H9 (cell line): ENCODE results near the gene PYROXD2. TPM values are rescaled to one million over a fixed set of nuclear protein-coding genes. Genes with fewer than 3 reads are reported as not detected.

ENCODE experiments used
- DNase-seq: peaks from one replicate; pipeline ENCODE4 v3.0.0-alpha.2; 2017
- H2AFZ ChIP-seq: one replicate; pipeline ENCODE4 v1.6.1; 2013; ENCODE audit warnings: mild to moderate bottlenecking, low read length, control low read depth, moderate library complexity
- H2AK5ac ChIP-seq: 2 replicates; pipeline ENCODE4 v1.6.1; 2013; ENCODE audit warnings: low read length, control low read depth, mixed read lengths; ENCODE audit not compliant: insufficient read length
- H2BK120ac ChIP-seq: one replicate; pipeline ENCODE4 v1.6.1; 2013; ENCODE audit warnings: low read depth, mild to moderate bottlenecking, low read length, control low read depth, inconsistent platforms; ENCODE audit not compliant: poor library complexity, severe bottlenecking
- H2BK12ac ChIP-seq: 2 replicates; pipeline ENCODE4 v1.6.1; 2013; ENCODE audit warnings: low read length, control low read depth, mixed read lengths, low read depth; ENCODE audit not compliant: insufficient read length
- H2BK15ac ChIP-seq: 2 replicates; pipeline ENCODE4 v1.6.1; 2013; ENCODE audit warnings: low read depth, low read length, control low read depth
- H2BK20ac ChIP-seq: one replicate; pipeline ENCODE4 v1.6.1; 2013; ENCODE audit warnings: low read depth, mild to moderate bottlenecking, low read length, control low read depth, inconsistent platforms; ENCODE audit not compliant: poor library complexity, severe bottlenecking
- H2BK5ac ChIP-seq: 2 replicates; pipeline ENCODE4 v1.6.1; 2013; ENCODE audit warnings: low read length, control low read depth, mixed read lengths; ENCODE audit not compliant: insufficient read length
- H3K14ac ChIP-seq: 2 replicates; pipeline ENCODE4 v1.6.1; 2013; ENCODE audit warnings: low read length, control low read depth; ENCODE audit not compliant: insufficient read depth
- H3K18ac ChIP-seq: 2 replicates; pipeline ENCODE4 v1.6.1; 2013; ENCODE audit warnings: low read depth, mild to moderate bottlenecking, mixed read lengths, low read length, control low read depth; ENCODE audit not compliant: insufficient read length
- H3K23ac ChIP-seq: 2 replicates; pipeline ENCODE4 v1.6.1; 2013; ENCODE audit warnings: low read length, control low read depth, mixed read lengths, low read depth; ENCODE audit not compliant: insufficient read length
- H3K23me2 ChIP-seq: 2 replicates; pipeline ENCODE4 v1.6.1; 2013; ENCODE audit warnings: low read depth, mild to moderate bottlenecking, mixed read lengths, low read length, control low read depth; ENCODE audit not compliant: insufficient read length, poor library complexity, severe bottlenecking
- H3K27ac ChIP-seq: 2 replicates; pipeline ENCODE4 v1.5.1; 2013; ENCODE audit warnings: low read length, control low read depth, mixed read lengths, low read depth; ENCODE audit not compliant: insufficient read length
- H3K27me3 ChIP-seq: 2 replicates; pipeline ENCODE4 v1.6.1; 2013; ENCODE audit warnings: low read length, control low read depth, inconsistent platforms; ENCODE audit not compliant: insufficient read depth
- H3K4ac ChIP-seq: 2 replicates; pipeline ENCODE4 v1.6.1; 2013; ENCODE audit warnings: low read depth, mild to moderate bottlenecking, control low read depth, inconsistent platforms, low read length, moderate library complexity
- H3K4me1 ChIP-seq: 2 replicates; pipeline ENCODE4 v1.6.1; 2013; ENCODE audit warnings: low read length, control low read depth, inconsistent platforms; ENCODE audit not compliant: insufficient read depth
- H3K4me2 ChIP-seq: 2 replicates; pipeline ENCODE4 v1.6.1; 2013; ENCODE audit warnings: low read length, control low read depth, mixed read lengths; ENCODE audit not compliant: insufficient read length, insufficient read depth
- H3K56ac ChIP-seq: 2 replicates; pipeline ENCODE4 v1.6.1; 2013; ENCODE audit warnings: low read depth, mild to moderate bottlenecking, mixed read lengths, low read length, control low read depth; ENCODE audit not compliant: insufficient read length
- H3K79me1 ChIP-seq: 2 replicates; pipeline ENCODE4 v1.6.1; 2013; ENCODE audit warnings: low read depth, mild to moderate bottlenecking, moderate library complexity, low read length, control low read depth, inconsistent platforms; ENCODE audit not compliant: insufficient read depth, poor library complexity, severe bottlenecking
- H3K79me2 ChIP-seq: 2 replicates; pipeline ENCODE4 v1.6.1; 2013; ENCODE audit warnings: low read length, control low read depth, inconsistent platforms; ENCODE audit not compliant: insufficient read depth
- H3K9ac ChIP-seq: 2 replicates; pipeline ENCODE4 v1.6.1; 2013; ENCODE audit warnings: low read length, control low read depth, mixed read lengths; ENCODE audit not compliant: insufficient read length; ENCODE audit errors: extremely low read depth
- H3K9me3 ChIP-seq: one replicate; pipeline ENCODE4 v1.6.1; 2013; ENCODE audit warnings: low read depth, low read length, inconsistent platforms; ENCODE audit not compliant: control insufficient read depth
- H3T11ph ChIP-seq: one replicate; pipeline ENCODE4 v1.6.1; 2013; ENCODE audit warnings: mild to moderate bottlenecking, low read length, control low read depth, inconsistent platforms
- H4K20me1 ChIP-seq: one replicate; pipeline ENCODE4 v1.6.1; 2013; ENCODE audit not compliant: control insufficient read depth, insufficient read length, insufficient read depth
- H4K5ac ChIP-seq: 2 replicates; pipeline ENCODE4 v1.6.1; 2013; ENCODE audit warnings: low read depth, mild to moderate bottlenecking, mixed read lengths, low read length, control low read depth; ENCODE audit not compliant: insufficient read length
- H4K8ac ChIP-seq: replicated peaks from 2 replicates; pipeline ENCODE4 v1.6.1; 2013; ENCODE audit warnings: low read length, control low read depth, mixed read lengths, low read depth; ENCODE audit not compliant: insufficient read length
- H4K91ac ChIP-seq: 2 replicates; pipeline ENCODE4 v1.6.1; 2013; ENCODE audit warnings: low read depth, mild to moderate bottlenecking, moderate library complexity, mixed read lengths, low read length, control low read depth; ENCODE audit not compliant: insufficient read length
- H3K27ac Mint-ChIP-seq, 3 experiments: 2 replicates in 2 of 3; 3 replicates in 1 of 3; pipeline ENCODE4 v1.8.0; 2020 to 2021; ENCODE audit warnings: mixed read lengths in 3 of 3, mild to moderate bottlenecking in 1 of 3, moderate library complexity in 1 of 3
- H3K27me3 Mint-ChIP-seq: 2 replicates; pipeline ENCODE4 v1.8.0; 2021; ENCODE audit warnings: low read depth, mild to moderate bottlenecking, moderate library complexity, mixed read lengths
- H3K36me3 Mint-ChIP-seq, 3 experiments: 2 replicates in 2 of 3; 3 replicates in 1 of 3; pipeline ENCODE4 v1.8.0; 2020 to 2021; ENCODE audit warnings: low read depth in 3 of 3, mixed read lengths in 3 of 3; ENCODE audit not compliant: insufficient read depth in 1 of 3
- H3K4me1 Mint-ChIP-seq, 2 experiments: 2 replicates each; pipeline ENCODE4 v1.8.0; 2020; ENCODE audit warnings: mixed read lengths in 2 of 2
- H3K4me3 Mint-ChIP-seq, 2 experiments: 2 replicates in 1 of 2; 3 replicates in 1 of 2; pipeline ENCODE4 v1.8.0; 2020 to 2021; ENCODE audit warnings: mild to moderate bottlenecking in 2 of 2, mixed read lengths in 2 of 2, moderate library complexity in 1 of 2
- H3K9me3 Mint-ChIP-seq, 2 experiments: 2 replicates in 1 of 2; 3 replicates in 1 of 2; pipeline ENCODE4 v1.8.0; 2020; ENCODE audit warnings: mild to moderate bottlenecking in 2 of 2, mixed read lengths in 2 of 2, moderate library complexity in 1 of 2
- WGBS: extraction: QIAGEN DNeasy Blood & Tissue Kit; methylation state at CpG from one replicate; pipeline ENCODE4 v1.1.7; 2013; ENCODE audit warnings: missing lambda C conversion rate, low lambda C conversion rate, mixed read lengths; ENCODE audit not compliant: insufficient read length; ENCODE audit errors: extremely low coverage; 5-methylcytosine and 5-hydroxymethylcytosine counted together
- total RNA-seq: library from RNA; stranded (reverse); gene quantifications from 2 replicates; pipeline ENCODE4 v1.2.1, GENCODE V29; 2021
- TF ChIP-seq, protein P1 (sequence below): fragments of 200-600 bp; sonication (generic); conservative IDR thresholded peaks from 3 replicates; pipeline ENCODE4 v1.8.0; 2021; ENCODE audit warnings: antibody characterized with exemption, mild to moderate bottlenecking

PYROXD2 gene
- total RNA-seq, 1 experiment from 2014 or later: 5.3 TPM

DNA sequence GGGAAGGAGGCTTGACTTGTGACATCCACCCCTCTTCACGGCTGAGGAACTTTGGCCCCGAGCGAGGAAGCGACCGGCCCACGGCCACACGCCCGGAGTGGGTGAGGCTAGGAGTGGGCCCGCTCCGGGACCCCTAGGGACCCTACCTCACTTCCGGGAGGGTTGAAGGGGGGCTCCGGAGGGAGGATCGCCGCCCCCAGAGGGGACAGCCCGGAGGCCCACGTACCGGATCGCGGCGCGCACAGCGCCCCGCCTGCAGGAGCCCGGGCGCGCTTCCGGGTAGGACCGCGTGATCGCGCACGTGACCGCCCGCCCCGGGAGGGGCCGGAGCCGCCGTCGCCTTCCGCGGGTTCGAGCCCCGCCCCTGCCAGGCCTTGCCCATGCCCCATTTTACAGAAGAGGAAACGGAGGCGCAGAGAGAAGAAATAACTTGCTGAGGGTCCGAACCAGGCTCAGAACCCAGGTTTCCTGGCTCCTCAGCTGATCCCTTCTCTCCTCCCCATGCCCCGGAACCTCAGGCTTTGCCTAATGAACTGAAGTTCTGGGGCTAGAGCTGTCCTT, 31.8 kb upstream of the PYROXD2 start, which contains the start of gene HPS1:
TSS of gene HPS1 (minus strand) at position 275 of the 561 bp plus-strand sequence. CDS start 3,695 bp downstream, outside the sequence.
- H3K79me2 ChIP-seq: no peaks in the 10 kb centered on the region
- H3K27ac Mint-ChIP-seq: peak within 1 kb of the TSS in 1 of 3 experiments; percentile 85; a peak in 4 of 7 replicates
- H3K56ac ChIP-seq: no peak within 1 kb of the TSS
- no peak within 1 kb of the TSS for H2BK15ac ChIP-seq
- H3K9ac ChIP-seq: peak within 1 kb of the TSS; percentile 57
- peaks cover 0 to 2% of the 10 kb centered on the region in 2 experiments; a peak in 2 of 5 replicates for H3K9me3 Mint-ChIP-seq
- H3K18ac ChIP-seq: peak within 1 kb of the TSS; percentile 76
- H3K23ac ChIP-seq: no peak within 1 kb of the TSS
- no peak within 1 kb of the TSS for H3K27ac ChIP-seq
- H2BK20ac ChIP-seq: no peak within 1 kb of the TSS
- no peak within 1 kb of the TSS for H2AK5ac ChIP-seq
- H3K79me1 ChIP-seq: no peaks in the 10 kb centered on the region
- TF ChIP-seq, protein P1, sequence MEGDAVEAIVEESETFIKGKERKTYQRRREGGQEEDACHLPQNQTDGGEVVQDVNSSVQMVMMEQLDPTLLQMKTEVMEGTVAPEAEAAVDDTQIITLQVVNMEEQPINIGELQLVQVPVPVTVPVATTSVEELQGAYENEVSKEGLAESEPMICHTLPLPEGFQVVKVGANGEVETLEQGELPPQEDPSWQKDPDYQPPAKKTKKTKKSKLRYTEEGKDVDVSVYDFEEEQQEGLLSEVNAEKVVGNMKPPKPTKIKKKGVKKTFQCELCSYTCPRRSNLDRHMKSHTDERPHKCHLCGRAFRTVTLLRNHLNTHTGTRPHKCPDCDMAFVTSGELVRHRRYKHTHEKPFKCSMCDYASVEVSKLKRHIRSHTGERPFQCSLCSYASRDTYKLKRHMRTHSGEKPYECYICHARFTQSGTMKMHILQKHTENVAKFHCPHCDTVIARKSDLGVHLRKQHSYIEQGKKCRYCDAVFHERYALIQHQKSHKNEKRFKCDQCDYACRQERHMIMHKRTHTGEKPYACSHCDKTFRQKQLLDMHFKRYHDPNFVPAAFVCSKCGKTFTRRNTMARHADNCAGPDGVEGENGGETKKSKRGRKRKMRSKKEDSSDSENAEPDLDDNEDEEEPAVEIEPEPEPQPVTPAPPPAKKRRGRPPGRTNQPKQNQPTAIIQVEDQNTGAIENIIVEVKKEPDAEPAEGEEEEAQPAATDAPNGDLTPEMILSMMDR: no peak
- H2BK12ac ChIP-seq: no peak within 1 kb of the TSS
- H3K4me1 ChIP-seq: no peaks in the 10 kb centered on the region
- peak within 1 kb of the TSS; percentile 83 to 84 for H3K4me3 Mint-ChIP-seq
- H4K5ac ChIP-seq: peak within 1 kb of the TSS; percentile 53
- H2BK5ac ChIP-seq: no peak within 1 kb of the TSS
- peak; percentile 68 for DNase-seq
- H3K36me3 Mint-ChIP-seq: peaks cover 29 to 34% (median 32%) of the 10 kb centered on the region in 3 experiments
- H3K14ac ChIP-seq: peak within 1 kb of the TSS; percentile 67
- peak within 1 kb of the TSS; percentile 40 for H2AFZ ChIP-seq
- no peak within 1 kb of the TSS for H3T11ph ChIP-seq
- peak within 1 kb of the TSS; percentile 30 for H3K4me2 ChIP-seq
- peaks cover 5 to 6% of the 10 kb centered on the region in 2 experiments; a peak in 3 of 4 replicates for H3K4me1 Mint-ChIP-seq
- H4K20me1 ChIP-seq: no peaks in the 10 kb centered on the region
- WGBS: no CpG with 5 or more reads among the region's 47 CpGs
- H2BK120ac ChIP-seq: no peak within 1 kb of the TSS
- no peaks in the 10 kb centered on the region for H3K27me3 ChIP-seq
- no peak within 1 kb of the TSS for H4K8ac ChIP-seq
- H3K27me3 Mint-ChIP-seq: peaks cover 6% of the 10 kb centered on the region; the same call in 1 of the 2 replicates
- no peaks in the 10 kb centered on the region for H3K9me3 ChIP-seq
- H3K4ac ChIP-seq: no peak within 1 kb of the TSS
- H3K23me2 ChIP-seq: no peaks in the 10 kb centered on the region
- no peak within 1 kb of the TSS for H4K91ac ChIP-seq
